Left forelimb (tissue), 1 donor: ENCODE data around the gene ALPP.
"Not testable (repeated sequence)": the region's sequence is repeated elsewhere in the genome, so short reads cannot be mapped to it uniquely, and the experiment has no call there.

ENCODE experiments used
- DNase-seq: peaks from one replicate; pipeline ENCODE4 v3.0.0-alpha.2; 2018; ENCODE audit warnings: low spot score

Gene ALPP

DNA sequence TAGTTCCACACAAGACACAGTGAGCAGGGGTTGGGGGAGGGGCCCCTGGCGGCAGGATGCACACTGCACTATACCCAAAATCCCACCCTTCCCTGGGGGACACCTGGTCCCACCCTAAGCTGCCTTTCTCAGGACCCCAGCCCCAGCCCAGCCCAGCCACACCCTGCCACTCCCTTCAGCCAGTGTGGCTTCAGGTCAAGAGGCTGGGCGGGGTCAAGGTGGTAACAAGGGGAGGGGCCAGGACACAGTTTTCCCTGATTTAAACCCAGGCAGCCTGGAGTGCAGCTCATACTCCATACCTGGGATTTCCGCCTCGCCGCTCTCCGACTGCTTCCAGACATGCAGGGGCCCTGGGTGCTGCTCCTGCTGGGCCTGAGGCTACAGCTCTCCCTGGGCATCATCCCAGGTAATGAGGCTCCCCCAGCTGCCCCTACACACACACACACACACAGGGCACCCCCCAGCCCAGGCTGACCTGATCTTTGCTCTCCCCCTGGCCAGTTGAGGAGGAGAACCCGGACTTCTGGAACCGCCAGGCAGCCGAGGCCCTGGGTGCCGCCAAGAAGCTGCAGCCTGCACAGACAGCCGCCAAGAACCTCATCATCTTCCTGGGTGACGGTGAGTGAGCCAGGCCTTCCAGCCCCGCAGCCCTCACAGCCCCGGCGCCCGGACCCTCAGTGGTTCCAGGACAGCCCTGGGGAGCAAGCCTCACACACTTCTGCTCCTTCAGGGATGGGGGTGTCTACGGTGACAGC, 28.2 kb downstream of the ALPP start, which contains the start of gene ALPG:
ALPG (plus strand) TSS at position 289 of the 755 bp plus-strand sequence; CDS start at position 340, 51 bp downstream.
- DNase-seq: no peak

DNA sequence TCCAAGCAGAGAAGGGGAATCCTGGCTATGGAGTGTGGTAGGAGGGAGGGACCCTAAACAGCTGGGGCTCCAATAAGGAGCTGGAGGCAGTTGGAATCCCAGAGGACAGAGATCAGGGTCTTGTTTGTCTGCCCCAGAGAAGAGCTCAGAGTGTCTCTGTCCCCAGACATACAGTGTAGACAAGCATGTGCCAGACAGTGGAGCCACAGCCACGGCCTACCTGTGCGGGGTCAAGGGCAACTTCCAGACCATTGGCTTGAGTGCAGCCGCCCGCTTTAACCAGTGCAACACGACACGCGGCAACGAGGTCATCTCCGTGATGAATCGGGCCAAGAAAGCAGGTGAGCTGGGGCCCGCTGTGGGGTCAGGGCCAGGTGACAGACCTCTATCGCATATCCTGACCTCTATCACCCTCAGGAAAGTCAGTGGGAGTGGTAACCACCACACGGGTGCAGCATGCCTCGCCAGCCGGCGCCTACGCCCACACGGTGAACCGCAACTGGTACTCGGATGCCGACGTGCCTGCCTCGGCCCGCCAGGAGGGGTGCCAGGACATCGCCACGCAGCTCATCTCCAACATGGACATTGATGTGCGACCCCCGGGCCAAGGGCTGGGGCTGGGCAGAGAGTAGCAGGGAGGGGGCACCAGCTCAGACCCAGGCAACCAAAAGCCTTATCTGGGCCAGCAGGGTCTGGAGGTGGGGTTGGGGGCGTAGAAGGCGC, 29.0 kb downstream of the ALPP start:
- not testable (repeated sequence) for DNase-seq

DNA sequence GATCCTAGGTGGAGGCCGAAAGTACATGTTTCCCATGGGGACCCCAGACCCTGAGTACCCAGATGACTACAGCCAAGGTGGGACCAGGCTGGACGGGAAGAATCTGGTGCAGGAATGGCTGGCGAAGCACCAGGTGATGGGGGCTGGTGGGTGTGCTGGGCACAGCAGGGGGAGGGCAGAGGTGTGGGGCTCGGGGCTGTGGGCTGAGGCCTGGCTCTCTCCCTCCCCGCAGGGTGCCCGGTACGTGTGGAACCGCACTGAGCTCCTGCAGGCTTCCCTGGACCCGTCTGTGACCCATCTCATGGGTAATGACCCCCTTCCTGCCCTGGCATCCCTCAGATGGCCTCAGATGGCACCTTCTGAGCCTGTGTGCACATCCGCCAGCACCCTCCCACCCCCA, 29.7 kb downstream of the ALPP start:
- DNase-seq: not testable (repeated sequence)

DNA sequence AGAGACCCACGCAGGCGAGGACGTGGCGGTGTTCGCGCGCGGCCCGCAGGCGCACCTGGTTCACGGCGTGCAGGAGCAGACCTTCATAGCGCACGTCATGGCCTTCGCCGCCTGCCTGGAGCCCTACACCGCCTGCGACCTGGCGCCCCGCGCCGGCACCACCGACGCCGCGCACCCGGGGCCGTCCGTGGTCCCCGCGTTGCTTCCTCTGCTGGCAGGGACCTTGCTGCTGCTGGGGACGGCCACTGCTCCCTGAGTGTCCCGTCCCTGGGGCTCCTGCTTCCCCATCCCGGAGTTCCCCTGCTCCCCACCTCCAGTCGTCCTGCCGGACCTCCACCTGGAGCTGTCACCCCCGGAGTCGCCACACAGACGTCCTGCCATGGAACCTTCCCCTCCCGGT, 31.1 kb downstream of the ALPP start:
- not testable (repeated sequence) for DNase-seq

DNA sequence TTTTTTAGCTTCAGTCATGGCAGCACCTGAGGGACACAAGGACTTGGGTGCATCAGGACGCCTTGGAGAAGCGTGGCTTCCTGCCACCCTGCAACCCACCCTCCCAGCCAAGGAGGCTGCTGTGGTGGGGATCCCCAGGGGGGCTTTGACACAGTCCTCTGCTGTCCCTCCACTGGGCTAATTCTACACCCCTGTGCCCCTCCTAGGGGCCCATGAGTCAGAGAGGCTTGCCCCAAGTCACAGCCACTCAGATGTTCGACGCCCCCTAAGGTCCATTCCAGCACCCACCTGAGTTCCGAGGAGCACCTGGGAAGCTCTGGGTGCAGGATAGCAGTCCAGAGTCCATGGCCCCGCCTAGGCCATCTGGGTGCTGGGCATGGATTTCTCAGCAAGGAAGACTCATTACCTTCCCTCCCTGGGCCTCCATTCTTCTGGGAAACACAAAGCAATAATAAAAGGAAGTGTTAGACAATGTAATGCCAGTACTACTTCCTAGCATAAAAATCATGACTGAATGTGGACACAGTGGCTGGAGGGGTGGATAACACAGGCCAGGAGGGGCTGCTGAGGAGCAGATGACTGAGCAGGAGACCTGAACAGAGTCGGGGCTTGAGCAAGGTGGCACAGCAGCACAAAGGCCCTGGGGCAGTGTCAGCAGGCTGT, 31.8 kb downstream of the ALPP start:
- DNase-seq: no peak

DNA sequence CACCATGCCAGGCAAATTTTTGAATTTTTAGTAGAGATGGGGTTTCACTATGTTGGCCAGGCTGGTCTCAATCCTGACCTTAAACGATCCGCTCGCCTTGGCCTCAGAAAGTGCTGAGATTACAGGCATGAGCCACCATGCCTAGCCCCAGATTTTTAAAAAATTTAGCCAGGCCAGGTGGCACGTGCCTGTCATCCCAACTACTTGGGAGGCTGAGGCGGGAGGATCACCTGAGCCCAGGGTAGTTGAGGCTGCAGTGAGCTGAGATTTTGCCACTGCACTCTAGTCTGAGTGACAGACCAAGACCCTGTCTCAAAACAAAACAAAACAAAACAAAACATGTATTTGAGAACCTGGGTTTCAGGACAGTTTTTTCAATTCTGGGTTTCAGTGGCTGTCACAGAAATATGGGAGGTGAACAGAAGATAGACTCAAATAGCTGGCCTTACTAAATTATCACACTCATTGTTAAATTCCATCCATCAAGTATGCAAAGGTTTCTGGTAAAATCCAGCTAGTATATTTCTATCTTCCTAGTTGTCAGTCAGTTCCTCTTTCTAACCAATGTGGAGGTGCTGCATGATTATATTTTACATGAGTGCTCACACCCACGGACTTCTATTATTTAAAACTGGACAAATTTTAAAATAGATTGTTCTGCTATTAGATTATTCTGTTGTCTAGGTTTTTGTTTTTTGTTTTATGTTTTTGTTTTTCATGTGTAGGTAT, 33.5 kb downstream of the ALPP start:
- DNase-seq: no peak

DNA sequence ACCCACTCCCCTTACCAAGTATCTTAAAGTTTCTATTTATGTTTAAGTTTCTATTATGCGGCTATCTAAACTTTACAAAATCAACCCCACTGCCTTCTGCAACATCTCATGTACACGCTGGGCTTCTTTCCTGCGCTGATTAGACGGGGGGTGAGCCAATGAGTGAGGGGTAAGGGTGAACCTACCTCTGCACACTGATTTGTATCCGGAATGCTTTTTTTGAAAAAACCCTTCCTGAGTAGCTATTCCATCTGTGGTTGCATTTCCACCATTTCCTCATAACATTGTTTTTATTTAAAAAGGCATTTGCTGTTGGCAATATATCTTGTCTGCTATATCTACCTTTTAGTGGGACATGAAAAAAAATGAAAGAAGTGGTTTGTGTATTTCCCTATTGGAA, 34.4 kb downstream of the ALPP start:
- no peak for DNase-seq

DNA sequence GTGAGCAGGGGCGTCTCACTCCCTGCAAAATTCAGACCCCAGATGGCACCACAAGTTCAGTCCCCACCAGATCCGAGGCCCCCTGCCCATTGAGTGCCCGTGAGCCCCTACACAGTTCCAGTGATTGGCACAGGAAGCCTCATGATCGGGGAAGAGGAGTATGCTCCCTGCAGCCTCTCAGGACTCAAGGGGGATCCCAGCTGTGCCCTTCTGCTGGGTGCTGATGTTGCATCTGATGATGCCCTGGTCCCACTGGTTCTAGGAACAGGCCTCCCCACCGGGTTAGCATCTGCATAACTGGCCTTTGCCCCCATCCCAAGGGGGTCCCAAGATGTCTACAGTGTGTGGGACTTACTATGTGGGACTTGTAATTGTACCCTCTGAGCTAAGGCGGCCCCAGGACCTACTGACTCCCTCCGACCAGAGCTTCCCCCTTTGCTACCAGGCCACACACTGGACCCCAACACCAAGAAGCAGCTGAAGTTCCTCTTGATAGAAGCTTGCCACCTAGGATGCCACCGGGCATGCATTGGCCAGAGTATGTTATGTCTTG, 36.7 kb downstream of the ALPP start:
- no peak for DNase-seq

DNA sequence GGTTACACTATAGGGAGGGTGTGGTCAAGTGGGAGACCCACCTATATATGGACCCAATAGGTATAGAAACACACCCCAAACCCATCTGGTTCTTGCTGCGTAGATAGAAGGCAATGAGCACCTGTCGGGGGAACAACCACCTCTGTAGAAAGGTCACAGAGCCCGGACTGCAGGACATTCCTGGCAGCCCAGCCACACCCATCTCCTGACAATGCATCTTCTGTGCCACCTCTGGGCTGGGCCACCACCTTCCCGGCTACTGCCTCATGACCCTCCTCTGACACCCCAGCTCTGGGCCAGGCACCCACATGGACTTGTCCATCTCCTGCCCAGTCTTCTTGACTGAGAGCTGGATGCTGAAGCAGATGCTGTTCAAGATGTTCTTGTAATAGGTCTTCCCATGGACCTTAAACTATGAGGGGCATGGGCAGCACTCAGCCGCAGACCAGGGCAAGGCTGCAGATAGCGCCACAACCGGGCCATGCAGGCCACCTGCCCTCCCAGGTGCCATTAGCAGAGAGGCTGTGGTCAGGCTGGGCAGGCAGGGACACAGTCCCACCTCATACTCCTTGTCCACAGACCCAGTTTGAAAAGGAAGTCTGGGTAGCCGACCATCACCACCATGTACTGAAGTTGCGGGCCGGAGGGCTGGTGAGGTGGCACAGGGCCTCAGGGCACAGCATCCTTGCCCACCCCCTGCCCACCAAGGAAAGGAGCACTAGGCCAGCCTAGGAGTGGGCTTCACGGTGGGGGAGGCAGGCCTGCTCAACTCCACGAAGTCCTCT, 37.4 kb downstream of the ALPP start:
- no peak for DNase-seq

DNA sequence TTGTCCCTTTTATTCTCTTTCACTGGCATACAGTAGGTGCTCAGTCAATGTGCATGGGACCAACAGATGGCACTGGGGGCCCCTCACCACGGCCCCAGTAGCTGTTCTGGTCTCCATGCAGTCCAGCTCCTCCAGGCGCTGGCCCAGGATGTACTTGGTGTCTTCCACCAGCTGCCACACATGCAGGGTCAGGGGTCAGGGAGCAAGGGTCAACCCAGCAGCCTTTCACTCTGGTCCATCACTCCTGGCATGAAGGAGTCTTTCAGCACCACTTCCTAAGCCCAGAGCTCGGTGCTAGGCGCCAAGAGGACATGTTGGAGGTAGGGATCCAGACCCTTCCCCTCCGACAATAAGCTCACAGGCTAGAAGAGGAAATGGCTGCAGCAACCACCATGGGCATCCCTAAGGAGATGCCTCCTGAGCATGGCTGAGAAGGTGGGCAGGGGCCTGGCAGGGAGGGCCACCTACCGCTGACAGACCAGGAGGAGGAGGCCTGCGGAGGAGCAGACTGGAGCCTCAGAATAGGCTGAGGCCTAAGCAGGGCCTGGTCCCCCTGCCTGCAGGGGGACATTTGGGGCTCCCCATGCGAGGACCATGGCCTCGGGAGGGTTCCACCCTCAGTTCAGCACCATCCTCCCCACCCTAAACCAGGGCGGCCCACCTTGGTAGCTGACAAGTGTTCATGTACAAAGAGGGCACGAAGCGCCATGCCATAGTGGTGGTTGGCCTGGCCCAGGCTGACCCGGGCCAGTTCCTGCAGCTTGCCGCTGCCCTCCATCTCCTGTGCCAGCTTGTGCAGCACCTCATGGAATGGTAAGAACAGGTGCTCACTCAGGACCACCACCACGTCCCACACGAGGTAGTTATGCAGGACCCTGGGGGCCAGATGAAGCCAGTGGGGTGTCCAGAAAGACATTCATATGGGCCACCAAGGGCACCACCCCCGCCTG, 38.2 kb downstream of the ALPP start:
- DNase-seq: no peak

DNA sequence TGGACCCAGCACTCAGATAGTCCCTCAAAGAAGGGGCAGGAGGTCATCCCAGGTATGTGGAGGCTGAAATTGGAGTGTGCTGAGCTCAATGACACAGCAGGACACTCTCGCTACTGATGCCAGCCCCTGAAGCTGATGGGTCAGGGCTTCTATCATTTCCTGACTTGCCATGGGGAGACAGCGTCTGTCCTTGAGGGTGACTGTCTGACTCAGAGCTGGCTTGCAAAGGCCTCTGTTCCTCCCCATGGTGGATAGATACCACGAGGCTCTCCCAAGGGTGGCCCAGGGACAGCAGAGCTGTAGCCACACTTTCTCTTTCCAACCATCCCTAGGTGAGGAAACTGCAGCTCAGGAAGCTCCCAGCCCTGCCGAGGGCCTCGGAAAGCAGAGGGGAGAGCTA, 38.9 kb downstream of the ALPP start:
- no peak for DNase-seq

DNA sequence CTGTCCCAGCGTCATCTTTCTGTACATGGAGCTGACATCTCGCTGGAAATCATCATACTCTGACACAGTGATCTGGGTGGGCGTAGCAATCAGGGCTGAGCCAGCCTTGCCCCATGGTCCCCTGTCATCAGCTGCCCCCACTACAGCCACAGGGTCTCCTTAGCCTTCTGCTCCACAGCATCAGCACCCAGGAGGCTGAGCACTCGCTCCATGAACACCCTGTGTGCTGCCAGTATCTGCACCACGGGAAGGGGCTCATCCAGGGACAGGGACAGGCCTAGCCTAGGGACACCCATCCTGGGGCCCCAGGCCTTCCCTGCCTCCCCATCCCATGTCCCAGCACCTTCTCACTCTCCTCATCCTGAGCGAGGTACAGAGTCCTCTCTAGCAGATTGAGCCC, 39.5 kb downstream of the ALPP start:
- no peak for DNase-seq

DNA sequence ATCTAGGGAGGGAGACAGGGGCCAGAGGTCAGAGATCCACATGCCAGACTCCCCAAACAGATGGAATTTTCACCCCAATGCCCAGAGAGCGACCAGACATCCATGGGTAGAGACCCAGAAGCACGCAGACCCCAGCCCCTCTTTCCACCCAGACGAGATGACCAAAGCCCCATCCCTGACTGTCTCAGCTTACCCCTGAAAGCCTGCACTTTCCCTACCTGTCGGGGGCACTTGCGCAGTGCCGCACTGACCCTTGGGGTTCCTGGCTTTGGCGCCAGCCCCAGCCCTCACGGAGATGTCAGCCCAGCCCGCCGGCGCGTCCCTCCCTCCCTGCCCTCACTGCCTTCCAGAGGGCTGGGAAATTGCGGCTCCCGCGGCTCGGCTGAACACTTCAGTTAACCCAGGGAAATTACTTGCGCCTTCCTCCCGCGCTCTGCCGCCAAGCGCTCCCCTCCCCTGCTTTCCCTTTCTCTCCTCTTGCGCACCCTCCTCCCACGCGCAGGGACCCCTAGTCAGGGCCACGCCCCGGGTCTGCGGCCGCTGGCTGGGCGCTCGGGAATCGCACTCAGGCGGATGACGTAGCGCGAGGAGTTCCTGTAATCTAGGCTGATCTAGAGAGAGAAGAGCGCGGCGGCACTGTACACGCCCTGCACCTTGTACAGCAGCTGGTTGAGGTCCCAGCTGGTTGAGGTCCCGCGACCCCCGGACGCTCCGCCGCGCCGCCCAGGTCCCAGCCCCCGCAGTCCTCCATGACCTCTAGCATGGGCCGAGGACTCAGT, 40.1 kb downstream of the ALPP start:
- DNase-seq: no peak

DNA sequence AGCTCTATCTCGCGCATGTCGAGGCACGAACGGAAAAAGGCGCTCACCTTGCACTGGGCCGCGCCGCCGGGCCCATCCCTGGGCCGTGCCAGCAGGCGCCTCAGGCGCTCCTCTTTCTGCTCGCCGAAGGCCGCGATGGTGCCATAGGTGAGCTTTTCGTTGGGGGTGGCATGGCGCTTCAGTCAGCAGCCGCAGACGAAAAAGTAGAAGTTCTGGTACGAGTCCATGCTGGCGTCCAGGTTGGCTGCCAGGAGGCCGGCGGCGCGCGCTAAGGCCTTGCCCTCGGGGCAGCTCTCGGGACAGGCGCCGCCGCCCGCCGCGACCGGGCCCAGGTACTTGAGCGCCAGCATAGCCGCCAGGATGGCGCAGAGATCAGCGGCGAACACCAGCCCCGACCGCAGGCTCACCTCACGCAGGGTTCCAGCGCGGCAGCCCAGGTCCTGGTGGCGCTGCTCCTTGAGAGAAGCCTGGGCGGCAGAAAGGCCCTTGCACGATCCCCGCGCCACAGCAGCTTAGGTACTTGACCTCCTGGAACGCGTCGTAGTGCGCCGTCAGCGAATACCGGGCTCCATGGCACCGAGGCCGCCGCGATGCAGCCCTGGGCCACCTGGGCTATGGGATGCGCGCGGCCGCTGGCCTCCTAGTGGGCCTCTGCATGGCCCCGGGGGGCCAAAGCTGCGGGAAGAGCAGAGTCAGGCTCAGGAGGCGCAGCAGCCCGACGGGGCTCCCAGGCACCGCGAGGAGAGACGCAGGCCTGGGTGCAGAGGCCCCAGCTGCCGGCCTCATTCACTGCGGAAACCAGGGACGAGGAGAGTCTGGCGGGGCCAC, 40.9 kb downstream of the ALPP start:
- DNase-seq: no peak

DNA sequence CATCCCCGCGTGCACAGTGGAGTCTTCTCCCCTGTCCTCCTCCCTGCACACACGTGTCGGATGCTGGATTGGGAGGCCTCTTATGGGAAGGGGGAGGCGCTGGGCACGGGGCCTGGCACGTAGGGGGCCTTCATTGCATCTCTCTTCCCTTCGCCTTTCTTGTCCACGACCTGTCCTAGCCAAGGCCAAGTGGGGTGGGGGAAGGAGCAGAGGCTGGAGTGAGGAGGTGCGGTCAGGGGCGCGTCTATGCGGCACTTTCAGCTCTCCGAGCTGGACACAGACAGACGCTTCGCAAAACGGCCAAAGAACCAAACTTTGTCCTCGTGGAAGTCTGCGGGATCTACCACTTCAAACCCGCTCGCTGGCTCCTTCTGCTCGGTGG, 41.5 kb downstream of the ALPP start:
- no peak for DNase-seq

DNA sequence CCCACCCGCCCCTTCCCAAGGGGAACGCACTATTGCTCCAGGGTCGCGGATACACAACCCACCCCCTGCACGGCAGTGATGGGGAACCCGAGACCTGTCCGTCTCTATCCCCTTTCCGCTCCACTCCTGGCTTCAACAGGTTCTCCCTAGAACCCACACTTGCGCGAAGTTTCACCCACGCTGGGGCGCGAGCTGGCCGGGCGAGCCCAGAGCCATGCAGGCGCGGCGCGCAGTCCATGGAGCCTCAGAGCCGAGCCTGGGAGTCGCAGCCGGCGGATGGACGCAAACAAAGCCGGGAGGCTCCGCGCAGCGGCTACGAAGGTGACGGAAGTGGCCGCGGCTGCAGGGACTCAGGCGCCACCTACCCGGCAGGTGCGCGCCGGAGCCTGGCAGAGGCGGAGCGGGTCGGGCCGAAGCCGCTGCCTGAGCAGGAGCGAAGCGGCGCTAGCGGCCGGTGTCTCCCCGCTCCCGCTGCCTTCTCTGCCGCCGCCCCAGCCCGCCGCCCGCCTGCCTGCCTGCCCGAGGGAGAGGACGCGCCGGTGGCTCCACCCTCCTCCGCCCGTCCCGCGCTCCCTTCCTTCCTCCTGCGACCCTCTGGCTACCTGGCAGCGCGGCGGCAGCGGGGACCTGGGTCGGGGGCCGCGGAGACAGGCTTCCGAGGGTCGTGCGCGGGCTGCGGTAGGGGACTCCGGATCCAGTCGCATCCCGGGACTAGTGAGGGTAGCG, 42.1 kb downstream of the ALPP start:
- DNase-seq: no peak

DNA sequence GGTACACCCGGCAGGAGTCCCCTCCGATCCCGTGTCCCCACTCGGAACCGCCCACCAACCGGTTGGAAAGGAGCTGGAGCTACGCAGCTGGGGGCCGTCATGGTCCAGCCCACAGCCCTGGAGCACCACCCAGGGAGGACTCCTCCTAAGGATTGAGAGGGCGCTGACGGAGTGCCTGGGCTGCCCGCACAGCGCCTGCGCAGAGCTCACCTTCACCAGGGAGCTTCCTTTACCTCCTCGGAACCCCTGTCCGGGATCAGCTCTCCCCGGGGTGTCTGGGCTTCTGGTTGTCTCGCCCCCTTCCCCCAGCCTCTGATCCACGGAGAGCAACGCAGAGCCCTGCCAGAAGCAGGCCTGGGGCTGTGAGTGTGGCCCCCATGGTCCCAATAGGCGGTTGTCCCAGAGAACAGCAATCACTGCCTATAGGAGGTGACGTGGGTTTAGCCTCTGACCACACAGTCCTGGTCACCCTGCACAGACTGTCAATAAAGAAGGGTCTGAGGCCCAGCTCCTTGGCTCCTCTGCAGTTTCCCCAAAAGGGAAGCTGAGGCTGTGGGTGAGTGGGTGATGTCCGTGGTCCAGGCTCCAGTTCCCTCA, 42.7 kb downstream of the ALPP start:
- no peak for DNase-seq
